ENCODE data around the gene MRPL22. TPM values are rescaled to one million over a fixed set of nuclear protein-coding genes. Genes with fewer than 3 reads are reported as not detected.

The MRPL22 gene
- polyA plus RNA-seq, 1 donor = 35.7 TPM

DNA sequence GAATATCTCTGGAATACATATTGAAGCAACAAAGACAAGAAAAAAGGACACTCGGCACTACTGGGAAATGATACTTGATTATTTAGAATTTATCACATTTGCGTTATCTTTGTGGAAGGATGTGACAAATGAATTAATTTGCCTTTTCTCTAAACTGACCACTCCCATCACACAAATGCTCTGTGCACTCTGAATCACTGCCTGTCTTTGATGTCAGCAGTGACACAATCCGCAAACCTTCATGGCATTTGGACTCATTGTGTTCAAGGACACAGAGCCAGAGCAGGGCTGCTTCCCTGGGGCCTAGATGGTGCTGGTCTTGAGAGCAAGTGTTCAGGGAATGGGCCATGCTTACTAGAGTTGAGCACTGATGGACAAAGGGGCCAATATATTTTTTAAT is 67.8 kb downstream of the MRPL22 start:
- H3K27ac ChIP-seq (ENCODE audit: low read length) = no peak overlapping the region
- H3K9me3 ChIP-seq (ENCODE audit: control insufficient read depth, low read depth, low read length) = peaks cover 3% of the 10 kb centered on the region
- no peaks in the 10 kb centered on the region for H3K36me3 ChIP-seq (ENCODE audit: control insufficient read depth, insufficient read depth, low read length)
- H3K27me3 ChIP-seq (ENCODE audit: control insufficient read depth, insufficient read depth, low read length) = no peaks in the 10 kb centered on the region
- H3K4me3 ChIP-seq (ENCODE audit: low read length) = no peak overlapping the region
- 86% methylated on average over 1 of the region's 3 CpGs for WGBS (ENCODE audit: insufficient coverage, low lambda C conversion rate)
- no peaks in the 10 kb centered on the region for H3K4me1 ChIP-seq (ENCODE audit: control insufficient read depth, insufficient read depth, low read length)
- no peak for DNase-seq

GRCh38 chr5:155010881-155011280 is 70.0 kb downstream of the MRPL22 start:
- H3K4me3 ChIP-seq (ENCODE audit: low read length) = no peak overlapping the region
- DNase-seq = no peak
- H3K4me1 ChIP-seq (ENCODE audit: control insufficient read depth, insufficient read depth, low read length) = no peaks in the 10 kb centered on the region
- no peaks in the 10 kb centered on the region for H3K36me3 ChIP-seq (ENCODE audit: control insufficient read depth, insufficient read depth, low read length)
- H3K27me3 ChIP-seq (ENCODE audit: control insufficient read depth, insufficient read depth, low read length) = no peaks in the 10 kb centered on the region
- H3K9me3 ChIP-seq (ENCODE audit: control insufficient read depth, low read depth, low read length) = peaks cover 3% of the 10 kb centered on the region
- 100% methylated on average over 1 of the region's 3 CpGs for WGBS (ENCODE audit: insufficient coverage, low lambda C conversion rate)
- no peak overlapping the region for H3K27ac ChIP-seq (ENCODE audit: low read length)

- Histone ChIP-seq H3K36me3 (ENCODE audit: control insufficient read depth, insufficient read depth, low read length) (no peaks in the 10 kb centered on the region), H3K9me3 (ENCODE audit: control insufficient read depth, low read depth, low read length) (peaks cover 3% of the 10 kb centered on the region), H3K4me3 (ENCODE audit: low read length) (no peak within 1 kb of the TSS), H3K27ac (ENCODE audit: low read length) (no peak within 1 kb of the TSS), H3K4me1 (ENCODE audit: control insufficient read depth, insufficient read depth, low read length) (no peaks in the 10 kb centered on the region), H3K27me3 (ENCODE audit: control insufficient read depth, insufficient read depth, low read length) (no peaks in the 10 kb centered on the region)
- no peak for DNase-seq
- no CpG with 5 or more reads among the region's 21 CpGs for WGBS (ENCODE audit: insufficient coverage, low lambda C conversion rate)
Observed at GRCh38 chr5:155013526-155013925, 72.7 kb downstream of the MRPL22 start, which contains the start of gene KIF4B. Gene KIF4B, plus strand, starts transcription at chr5:155013755. Its CDS starts 105 bp downstream, at chr5:155013860.

DNA sequence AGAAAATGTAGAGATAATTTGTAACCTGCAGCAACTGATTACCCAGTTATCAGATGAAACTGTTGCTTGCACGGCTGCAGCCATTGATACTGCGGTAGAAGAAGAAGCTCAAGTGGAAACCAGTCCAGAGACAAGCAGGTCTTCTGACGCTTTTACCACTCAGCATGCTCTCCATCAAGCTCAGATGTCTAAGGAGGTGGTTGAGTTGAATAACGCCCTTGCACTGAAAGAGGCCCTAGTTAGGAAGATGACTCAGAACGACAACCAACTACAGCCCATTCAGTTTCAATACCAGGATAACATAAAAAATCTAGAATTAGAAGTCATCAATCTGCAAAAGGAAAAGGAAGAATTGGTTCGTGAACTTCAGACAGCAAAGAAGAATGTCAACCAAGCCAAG is 74.4 kb downstream of the MRPL22 start:
- WGBS (ENCODE audit: insufficient coverage, low lambda C conversion rate) = 33% methylated on average over 1 of the region's 6 CpGs
- Histone ChIP-seq H3K9me3 (ENCODE audit: control insufficient read depth, low read depth, low read length) (peaks cover 3% of the 10 kb centered on the region), H3K36me3 (ENCODE audit: control insufficient read depth, insufficient read depth, low read length) (no peaks in the 10 kb centered on the region), H3K27me3 (ENCODE audit: control insufficient read depth, insufficient read depth, low read length) (no peaks in the 10 kb centered on the region), H3K4me1 (ENCODE audit: control insufficient read depth, insufficient read depth, low read length) (no peaks in the 10 kb centered on the region), H3K27ac (ENCODE audit: low read length) (no peak overlapping the region), H3K4me3 (ENCODE audit: low read length) (no peak overlapping the region)
- no peak for DNase-seq

DNA sequence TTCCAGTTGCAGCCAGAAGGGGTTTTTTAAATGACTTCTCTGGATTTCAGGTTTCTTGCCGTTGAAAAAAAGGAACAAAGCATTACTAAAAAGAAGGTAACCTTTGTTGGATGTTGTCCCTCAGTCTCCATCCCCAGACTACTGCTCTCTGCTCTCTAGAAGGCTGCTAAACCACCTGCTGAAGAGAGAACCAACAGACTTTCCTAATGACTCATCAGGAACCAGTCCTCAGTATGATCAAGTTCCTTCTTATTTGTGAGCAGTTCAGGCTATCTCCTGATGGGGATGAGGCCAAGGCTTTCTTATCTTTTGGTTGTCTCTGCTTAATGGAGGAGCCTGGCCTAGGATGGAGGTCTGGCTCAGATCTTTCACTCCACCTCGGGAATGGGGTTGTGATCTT is 76.7 kb downstream of the MRPL22 start:
- Histone ChIP-seq H3K4me1 (ENCODE audit: control insufficient read depth, insufficient read depth, low read length) (no peaks in the 10 kb centered on the region), H3K36me3 (ENCODE audit: control insufficient read depth, insufficient read depth, low read length) (no peaks in the 10 kb centered on the region), H3K4me3 (ENCODE audit: low read length) (no peak overlapping the region), H3K27me3 (ENCODE audit: control insufficient read depth, insufficient read depth, low read length) (no peaks in the 10 kb centered on the region), H3K27ac (ENCODE audit: low read length) (no peak overlapping the region), H3K9me3 (ENCODE audit: control insufficient read depth, low read depth, low read length) (peaks cover 3% of the 10 kb centered on the region)
- WGBS (ENCODE audit: insufficient coverage, low lambda C conversion rate) = no CpG with 5 or more reads among the region's 2 CpGs
- DNase-seq = no peak

Other genes starting within 250 kb of the MRPL22 start
- 113 TPM for gene LARP1, start 185.7 kb upstream of the MRPL22 start, polyA plus RNA-seq
- gene FAXDC2, start 90.5 kb upstream of the MRPL22 start, polyA plus RNA-seq = 33.0 TPM
- 50.7 TPM for gene CNOT8, start 82.4 kb upstream of the MRPL22 start, polyA plus RNA-seq
- gene GEMIN5, start 2.9 kb upstream of the MRPL22 start, polyA plus RNA-seq = 12.7 TPM
- gene KIF4B, start 72.7 kb downstream of the MRPL22 start, polyA plus RNA-seq = 0.01 TPM